Activated CD4-positive, alpha-beta memory T cell treated with anti-CD3 and anti-CD28 coated beads, Interleukin-2, amount 10 ng/mL, durations not matched to agents 7 days and 5 days (primary cell): Measurements from ENCODE around the gene CCDC186. TPM values are rescaled to one million over a fixed set of nuclear protein-coding genes. Genes with fewer than 3 reads are reported as not detected.
"Not testable (repeated sequence)": the region's sequence is repeated elsewhere in the genome, so short reads cannot be mapped to it uniquely, and the experiment has no call there.

Source experiments
- CTCF ChIA-PET: fragments of 350-600 bp; sonication (Branson Sonifier 250); formaldehyde crosslinking; loops from one replicate; lab custom pipeline; 2021; ENCODE audit warnings: antibody characterized with exemption, inconsistent platforms; lab: Charles Lee
- POLR2A ChIA-PET: fragments of 350-600 bp; sonication (Branson Sonifier 250); formaldehyde crosslinking; loops from one replicate; lab custom pipeline; 2021; ENCODE audit warnings: antibody characterized with exemption; lab: Charles Lee
- DNase-seq: peaks from one replicate; pipeline ENCODE4 v3.0.0-alpha.2; 2020
- H3K27ac Mint-ChIP-seq: one replicate; pipeline ENCODE4 v1.8.0; 2021; ENCODE audit warnings: mild to moderate bottlenecking, mixed read lengths
- H3K27me3 Mint-ChIP-seq: one replicate; pipeline ENCODE4 v1.8.0; 2021; ENCODE audit warnings: mixed read lengths
- H3K36me3 Mint-ChIP-seq: one replicate; pipeline ENCODE4 v1.8.0; 2021; ENCODE audit warnings: low read depth, mixed read lengths
- H3K4me1 Mint-ChIP-seq: one replicate; pipeline ENCODE4 v1.8.0; 2021; ENCODE audit warnings: mixed read lengths
- H3K4me3 Mint-ChIP-seq: one replicate; pipeline ENCODE4 v1.8.0; 2021; ENCODE audit warnings: mild to moderate bottlenecking, mixed read lengths
- H3K9me3 Mint-ChIP-seq: one replicate; pipeline ENCODE4 v1.8.0; 2021; ENCODE audit warnings: mixed read lengths
- total RNA-seq, 2 experiments: library from RNA; stranded (reverse); gene quantifications; one replicate each; pipeline ENCODE4 v1.2.3, GENCODE V29; 2021

The CCDC186 gene
- total RNA-seq, 2 experiments from 2014 or later = 20.0 to 22.2 TPM

DNA sequence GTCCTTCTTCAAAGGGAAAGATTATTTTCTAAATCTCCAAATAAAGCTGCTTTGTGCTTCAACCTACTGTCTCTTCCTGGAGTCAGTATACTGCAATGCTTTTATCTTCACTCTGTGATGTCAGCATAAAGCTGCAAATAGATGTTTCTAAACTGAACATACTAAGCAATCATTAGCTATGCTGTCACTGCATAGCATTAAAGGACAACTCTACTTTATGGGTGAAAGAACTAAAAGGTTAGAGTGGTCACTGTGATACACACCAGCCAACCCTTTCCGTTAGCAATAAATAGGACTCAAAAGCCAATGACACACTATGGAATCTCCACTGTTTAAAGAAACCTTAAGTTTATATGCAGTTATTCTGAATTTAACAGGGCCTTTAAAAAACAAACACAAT is 1.8 kb downstream of the CCDC186 start:
- ChIA-PET POLR2A (interaction anchor here (1.4 kb wide), 1 partner anchor 211 kb away, joined by 3 read pairs; no protein-coding TSS in a partner anchor), CTCF (no interaction called here)
- H3K4me1 Mint-ChIP-seq = peaks cover 43% of the 10 kb centered on the region
- H3K27ac Mint-ChIP-seq = peak overlapping the region; percentile 4
- H3K27me3 Mint-ChIP-seq = peaks cover 8% of the 10 kb centered on the region
- peaks cover 8% of the 10 kb centered on the region for H3K9me3 Mint-ChIP-seq
- peaks cover 44% of the 10 kb centered on the region for H3K36me3 Mint-ChIP-seq
- peak overlapping the region; percentile 97 for H3K4me3 Mint-ChIP-seq
- no peak for DNase-seq

DNA sequence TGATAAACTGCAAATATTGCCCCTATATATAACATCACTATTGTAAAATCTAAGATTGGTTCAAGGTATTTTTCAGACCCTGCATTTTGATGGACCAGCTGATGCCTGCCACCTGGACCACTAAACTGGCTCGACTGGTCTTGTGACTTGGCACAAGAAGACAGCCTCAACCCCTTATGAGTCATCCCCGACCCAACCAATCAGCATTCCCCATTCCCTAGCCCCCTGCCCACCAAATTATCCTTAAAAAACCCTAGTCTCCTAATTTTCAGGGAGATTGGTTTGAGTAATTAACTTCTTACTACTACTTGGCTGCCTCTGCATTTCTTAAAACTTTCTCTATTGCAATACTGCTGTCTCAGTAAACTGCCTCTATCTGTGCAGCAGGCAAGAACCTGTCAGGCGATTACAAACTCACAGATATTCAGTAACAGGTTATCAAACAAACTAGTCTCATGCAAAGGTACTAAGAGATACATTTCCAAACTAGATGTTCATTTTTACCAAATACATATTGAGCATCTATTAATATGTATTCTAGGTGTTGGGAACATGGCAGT is 5.5 kb downstream of the CCDC186 start:
- Mint-ChIP-seq H3K4me3 (no peak overlapping the region), H3K4me1 (peaks cover 32% of the 10 kb centered on the region), H3K36me3 (peaks cover 54% of the 10 kb centered on the region), H3K27me3 (no peaks in the 10 kb centered on the region), H3K9me3 (peaks cover 8% of the 10 kb centered on the region), H3K27ac (no peak overlapping the region)
- ChIA-PET POLR2A (no interaction called here), CTCF (no interaction called here)
- no peak for DNase-seq

DNA sequence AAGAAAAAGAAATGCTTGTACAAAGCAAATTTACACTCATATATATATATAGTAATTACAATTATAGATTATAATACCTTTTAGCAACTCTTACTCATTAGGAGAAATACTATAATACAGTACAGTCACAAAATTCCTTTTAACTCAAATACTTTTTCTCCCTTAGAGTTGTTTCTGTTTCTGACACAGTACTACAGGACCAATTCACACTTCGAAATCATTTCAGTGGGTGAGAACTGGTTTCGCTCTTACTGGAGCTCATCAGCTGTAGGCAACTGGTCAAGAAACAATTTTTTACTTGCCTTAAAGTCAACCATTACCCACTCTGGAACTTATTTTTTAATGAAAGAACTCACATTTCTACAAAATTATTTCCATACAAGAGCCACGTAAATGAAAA is 6.0 kb downstream of the CCDC186 start:
- DNase-seq = no peak
- H3K4me1 Mint-ChIP-seq = peaks cover 34% of the 10 kb centered on the region
- ChIA-PET POLR2A (no interaction called here), CTCF (no interaction called here)
- no peak overlapping the region for H3K27ac Mint-ChIP-seq
- peaks cover 8% of the 10 kb centered on the region for H3K9me3 Mint-ChIP-seq
- H3K4me3 Mint-ChIP-seq = no peak overlapping the region
- H3K36me3 Mint-ChIP-seq = peaks cover 60% of the 10 kb centered on the region
- no peaks in the 10 kb centered on the region for H3K27me3 Mint-ChIP-seq

DNA sequence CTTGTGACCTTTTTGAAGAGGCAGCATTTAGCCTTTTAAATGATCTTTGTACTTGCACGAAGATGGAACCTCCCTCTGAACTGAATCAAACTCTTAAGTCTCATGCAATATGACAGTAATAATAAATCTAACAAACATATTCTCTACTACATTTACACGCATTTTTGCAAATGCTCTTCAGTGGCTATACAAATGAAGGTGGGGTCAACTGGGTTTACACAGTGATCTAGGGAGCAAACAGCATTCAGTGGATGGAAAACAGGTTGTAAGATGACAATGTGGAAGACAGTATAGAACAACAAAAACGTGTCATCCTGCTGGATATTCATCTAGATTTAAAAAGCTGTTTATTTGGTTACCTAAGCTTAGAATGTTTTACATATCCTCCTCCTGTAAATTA is 7.5 kb downstream of the CCDC186 start:
- no peak for DNase-seq
- ChIA-PET POLR2A (no interaction called here), CTCF (interaction anchor here (0.8 kb wide), 1 partner anchor 138 kb away, joined by 3 read pairs; no protein-coding TSS in a partner anchor)
- peaks cover 23% of the 10 kb centered on the region for H3K4me1 Mint-ChIP-seq
- no peak overlapping the region for H3K4me3 Mint-ChIP-seq
- H3K27me3 Mint-ChIP-seq = no peaks in the 10 kb centered on the region
- H3K27ac Mint-ChIP-seq = no peak overlapping the region
- peaks cover 8% of the 10 kb centered on the region for H3K9me3 Mint-ChIP-seq
- H3K36me3 Mint-ChIP-seq = peaks cover 60% of the 10 kb centered on the region

DNA sequence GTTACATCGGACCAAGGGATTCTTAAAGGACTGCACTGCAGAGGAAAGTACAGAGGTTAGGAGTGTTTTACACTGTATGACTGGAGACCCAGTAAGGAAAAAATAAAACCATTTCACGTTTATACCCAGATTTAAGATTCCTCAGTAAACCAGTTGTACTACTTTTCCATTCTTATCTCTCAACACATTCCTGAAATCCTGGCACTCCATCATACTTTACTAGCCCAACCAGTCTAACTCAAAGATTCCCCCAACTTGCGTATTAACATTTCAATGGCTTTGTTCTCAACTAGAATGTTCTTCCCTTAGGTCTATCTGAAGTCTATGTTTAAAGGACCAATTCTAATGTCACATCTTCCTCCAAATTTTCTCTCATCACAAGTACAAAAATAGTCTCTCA is 8.0 kb downstream of the CCDC186 start:
- H3K27me3 Mint-ChIP-seq = no peaks in the 10 kb centered on the region
- H3K4me3 Mint-ChIP-seq = no peak overlapping the region
- peaks cover 8% of the 10 kb centered on the region for H3K9me3 Mint-ChIP-seq
- POLR2A ChIA-PET = interaction anchor here (0.6 to 0.8 kb wide), 2 partner anchors 9 to 480 kb away, joined by 3 to 4 read pairs; no protein-coding TSS in a partner anchor
- no peak for DNase-seq
- H3K27ac Mint-ChIP-seq = no peak overlapping the region
- CTCF ChIA-PET = interaction anchor here (0.8 kb wide), 2 partner anchors 138 to 223 kb away, joined by 3 read pairs; no protein-coding TSS in a partner anchor
- H3K4me1 Mint-ChIP-seq = peaks cover 22% of the 10 kb centered on the region
- H3K36me3 Mint-ChIP-seq = peaks cover 61% of the 10 kb centered on the region

DNA sequence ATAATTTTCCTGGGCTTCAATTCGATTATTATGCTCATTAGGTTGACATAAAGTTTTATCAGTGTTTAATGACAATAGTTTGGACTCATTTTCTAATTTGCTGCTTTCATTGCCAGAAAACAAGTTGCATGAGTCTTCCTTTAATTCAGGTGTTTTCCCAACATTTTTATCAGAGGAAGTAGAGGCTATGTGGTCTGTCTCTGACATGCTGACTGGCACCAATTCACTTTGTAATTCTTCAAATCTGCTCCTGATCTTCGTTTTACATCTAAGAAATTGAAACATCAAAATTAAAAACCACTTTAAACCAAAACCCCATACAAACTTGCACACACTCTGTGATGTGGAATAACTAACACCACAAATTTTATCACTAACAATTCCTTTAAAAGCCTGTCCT is 10.9 kb downstream of the CCDC186 start:
- Mint-ChIP-seq H3K27me3 (no peaks in the 10 kb centered on the region), H3K4me1 (peaks cover 15% of the 10 kb centered on the region), H3K9me3 (no peaks in the 10 kb centered on the region), H3K36me3 (peaks cover 40% of the 10 kb centered on the region), H3K4me3 (no peak overlapping the region), H3K27ac (no peak overlapping the region)
- DNase-seq = no peak
- POLR2A ChIA-PET = no interaction called here
- CTCF ChIA-PET = interaction anchor here (0.6 kb wide), 1 partner anchor 76 kb away, joined by 3 read pairs; the partner anchor contains the start of gene VWA2

DNA sequence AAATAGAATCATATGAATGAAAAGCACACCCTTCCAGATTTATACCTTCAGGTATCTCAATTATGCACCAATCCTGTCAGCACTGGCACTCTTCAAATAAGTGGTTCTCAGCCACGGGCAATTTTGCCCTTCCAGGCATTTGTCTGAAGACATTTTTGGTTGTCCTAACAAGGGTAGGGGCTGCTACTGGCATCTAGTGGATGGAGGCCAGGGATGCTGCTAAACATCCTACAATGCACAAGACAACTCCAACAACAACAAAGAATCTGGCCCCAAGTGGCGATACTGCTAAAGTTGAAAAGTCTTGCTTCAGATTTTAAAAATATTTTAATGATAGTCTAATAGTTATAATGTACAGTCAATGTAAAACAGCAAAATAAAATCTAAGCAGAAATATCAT is 16.1 kb downstream of the CCDC186 start:
- ChIA-PET POLR2A (interaction anchor here (1.2 kb wide), 1 partner anchor 17 kb away, joined by 4 read pairs; the partner anchor contains the start of gene CCDC186), CTCF (interaction anchor here (0.6 to 0.7 kb wide), 2 partner anchors 436 to 691 kb away, joined by 3 read pairs; no protein-coding TSS in a partner anchor)
- Mint-ChIP-seq H3K4me1 (peaks cover 3% of the 10 kb centered on the region), H3K4me3 (no peak overlapping the region), H3K27ac (no peak overlapping the region), H3K27me3 (no peaks in the 10 kb centered on the region), H3K9me3 (no peaks in the 10 kb centered on the region), H3K36me3 (peaks cover 29% of the 10 kb centered on the region)
- no peak for DNase-seq

DNA sequence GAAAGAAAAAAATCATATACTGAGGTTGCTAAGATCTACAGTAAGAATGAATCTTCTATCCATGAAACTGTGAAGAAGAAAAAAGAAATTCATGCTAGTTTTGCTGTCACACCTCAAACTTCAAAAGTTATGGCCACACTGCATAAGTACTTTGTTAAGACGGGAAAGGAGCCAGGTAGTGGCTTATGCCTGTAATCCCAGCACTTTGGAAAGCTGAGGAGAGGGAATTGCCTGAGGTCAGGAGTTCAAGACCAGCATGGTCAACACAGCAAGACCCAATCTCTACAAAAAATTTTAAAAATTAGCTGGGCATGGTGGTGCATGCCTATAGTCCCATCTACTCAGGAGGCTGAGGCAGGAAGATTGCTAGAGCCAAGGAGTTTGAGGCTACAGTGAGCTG is 22.1 kb downstream of the CCDC186 start:
- CTCF ChIA-PET = no interaction called here
- H3K9me3 Mint-ChIP-seq = no peaks in the 10 kb centered on the region
- DNase-seq = no peak
- H3K4me1 Mint-ChIP-seq = no peaks in the 10 kb centered on the region
- POLR2A ChIA-PET = no interaction called here
- H3K36me3 Mint-ChIP-seq = peaks cover 44% of the 10 kb centered on the region
- H3K4me3 Mint-ChIP-seq = no peak overlapping the region
- H3K27me3 Mint-ChIP-seq = no peaks in the 10 kb centered on the region
- H3K27ac Mint-ChIP-seq = no peak overlapping the region

DNA sequence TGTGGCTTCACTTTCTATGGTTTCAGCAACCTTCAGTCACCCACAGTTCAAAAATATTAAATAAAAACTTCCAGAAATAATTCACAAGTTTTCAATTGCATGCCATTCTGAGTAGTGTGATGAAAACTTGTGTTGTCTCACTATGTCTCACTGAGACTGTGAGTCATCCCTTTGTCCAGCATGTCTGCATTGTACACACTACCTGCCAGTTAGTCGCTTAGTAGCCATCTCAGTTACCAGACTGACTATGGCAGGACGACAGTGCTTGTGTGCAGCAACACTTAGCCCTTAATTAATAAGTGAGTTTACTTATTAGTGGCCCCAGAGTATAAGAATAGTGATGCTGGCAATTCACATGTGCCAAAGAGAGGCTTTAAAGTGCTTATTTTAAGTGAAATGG is 22.5 kb downstream of the CCDC186 start:
- H3K4me3 Mint-ChIP-seq = no peak overlapping the region
- DNase-seq = no peak
- H3K36me3 Mint-ChIP-seq = peaks cover 41% of the 10 kb centered on the region
- H3K4me1 Mint-ChIP-seq = no peaks in the 10 kb centered on the region
- H3K27ac Mint-ChIP-seq = no peak overlapping the region
- no peaks in the 10 kb centered on the region for H3K9me3 Mint-ChIP-seq
- ChIA-PET POLR2A (no interaction called here), CTCF (no interaction called here)
- no peaks in the 10 kb centered on the region for H3K27me3 Mint-ChIP-seq

DNA sequence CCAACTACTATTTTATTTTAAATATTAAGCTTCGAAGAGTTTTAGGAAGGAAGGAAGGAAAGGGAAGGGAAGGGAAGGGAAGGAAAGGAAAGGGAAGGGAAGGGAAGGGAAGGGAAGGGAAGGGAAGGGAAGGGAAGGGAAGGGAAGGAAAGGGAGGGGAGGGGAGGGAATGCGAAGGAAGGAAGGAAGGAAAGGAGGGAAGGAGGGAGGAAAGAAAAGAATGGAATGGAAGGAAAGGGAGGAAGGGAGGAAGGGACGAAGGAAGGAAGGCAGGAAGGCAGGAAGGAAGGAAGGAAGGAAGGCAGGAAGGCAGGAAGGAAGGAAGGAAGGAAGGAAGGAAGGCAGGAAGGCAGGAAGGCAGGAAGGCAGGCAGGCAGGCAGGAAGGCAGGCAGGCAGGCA is 24.5 kb downstream of the CCDC186 start:
- H3K27me3 Mint-ChIP-seq, DNase-seq, H3K4me3 Mint-ChIP-seq, H3K27ac Mint-ChIP-seq, POLR2A ChIA-PET, H3K4me1 Mint-ChIP-seq, H3K9me3 Mint-ChIP-seq, CTCF ChIA-PET: not testable (repeated sequence)
- H3K36me3 Mint-ChIP-seq = peaks cover 43% of the 10 kb centered on the region

DNA sequence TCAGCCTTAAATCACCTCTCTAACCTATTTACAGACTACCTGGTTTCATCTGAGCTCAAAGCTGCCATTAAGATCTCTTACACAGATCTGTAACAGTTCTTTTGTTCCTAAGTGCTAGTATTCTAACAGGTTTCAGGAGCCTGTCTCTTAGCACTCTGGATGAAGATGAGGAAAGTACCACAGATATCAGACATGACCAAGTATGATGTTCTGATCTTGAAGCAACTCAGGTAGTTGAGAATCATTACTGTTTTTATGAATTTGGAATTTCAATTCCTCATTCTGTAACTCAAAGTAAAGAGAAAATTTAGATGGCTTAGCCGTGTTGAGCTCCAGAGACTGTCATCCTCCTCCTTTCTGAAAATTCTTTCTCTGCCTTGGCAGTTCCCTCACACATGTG is 30.8 kb downstream of the CCDC186 start:
- CTCF ChIA-PET = no interaction called here
- POLR2A ChIA-PET = no interaction called here

DNA sequence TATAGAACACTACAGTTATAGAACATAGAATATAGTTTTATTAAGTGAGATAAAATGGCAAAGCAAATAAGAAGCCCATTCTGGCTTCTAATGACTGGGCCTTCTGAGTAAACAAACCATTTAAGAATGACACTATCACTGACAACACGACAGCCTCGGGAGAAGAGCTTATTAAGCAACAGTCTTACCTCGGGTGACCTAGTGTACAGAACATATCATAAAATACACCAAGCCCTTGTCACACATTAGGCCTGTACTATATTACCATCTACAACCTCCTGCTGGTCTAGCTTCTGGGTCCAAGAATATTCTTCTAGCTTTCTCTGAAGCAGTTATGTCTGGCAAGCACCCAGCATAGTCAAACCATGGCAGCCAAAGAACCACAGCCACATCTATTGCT is 32.0 kb downstream of the CCDC186 start:
- H3K27ac Mint-ChIP-seq = no peak overlapping the region
- H3K4me3 Mint-ChIP-seq = no peak overlapping the region
- no peaks in the 10 kb centered on the region for H3K9me3 Mint-ChIP-seq
- H3K36me3 Mint-ChIP-seq = peaks cover 21% of the 10 kb centered on the region
- DNase-seq = no peak
- CTCF ChIA-PET = no interaction called here
- POLR2A ChIA-PET = no interaction called here
- H3K27me3 Mint-ChIP-seq = no peaks in the 10 kb centered on the region
- no peaks in the 10 kb centered on the region for H3K4me1 Mint-ChIP-seq

More for the DNA sequence above, 30.8 kb downstream of the CCDC186 start:
- H3K9me3 Mint-ChIP-seq = no peaks in the 10 kb centered on the region
- DNase-seq = no peak
- no peak overlapping the region for H3K4me3 Mint-ChIP-seq
- no peaks in the 10 kb centered on the region for H3K4me1 Mint-ChIP-seq
- no peaks in the 10 kb centered on the region for H3K27me3 Mint-ChIP-seq
- no peak overlapping the region for H3K27ac Mint-ChIP-seq
- H3K36me3 Mint-ChIP-seq = peaks cover 28% of the 10 kb centered on the region

DNA sequence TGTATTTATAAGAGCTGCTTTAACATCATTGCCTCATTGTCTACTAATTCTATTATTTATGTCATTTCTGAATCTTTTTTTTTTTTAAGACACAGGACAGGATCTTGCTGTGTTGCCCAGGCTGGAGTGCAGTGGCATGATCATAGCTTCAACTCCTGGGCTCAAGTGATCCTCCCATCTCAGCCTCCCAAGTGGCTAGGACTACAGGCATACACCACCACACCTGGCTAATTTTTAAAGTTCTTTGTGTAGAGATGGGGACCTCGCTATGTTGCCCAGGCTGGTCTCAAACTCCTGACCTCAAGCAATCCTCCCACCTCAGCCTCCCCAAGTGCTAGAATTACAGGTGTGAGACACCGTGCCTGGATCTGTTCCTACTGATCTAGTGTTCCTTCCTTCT is 33.2 kb downstream of the CCDC186 start:
- CTCF ChIA-PET, H3K9me3 Mint-ChIP-seq, DNase-seq, H3K27me3 Mint-ChIP-seq, H3K4me3 Mint-ChIP-seq, H3K27ac Mint-ChIP-seq, H3K4me1 Mint-ChIP-seq: not testable (repeated sequence)
- POLR2A ChIA-PET = interaction anchor here (0.6 kb wide), 1 partner anchor 37 kb away, joined by 3 read pairs; no protein-coding TSS in a partner anchor
- peaks cover 22% of the 10 kb centered on the region for H3K36me3 Mint-ChIP-seq

DNA sequence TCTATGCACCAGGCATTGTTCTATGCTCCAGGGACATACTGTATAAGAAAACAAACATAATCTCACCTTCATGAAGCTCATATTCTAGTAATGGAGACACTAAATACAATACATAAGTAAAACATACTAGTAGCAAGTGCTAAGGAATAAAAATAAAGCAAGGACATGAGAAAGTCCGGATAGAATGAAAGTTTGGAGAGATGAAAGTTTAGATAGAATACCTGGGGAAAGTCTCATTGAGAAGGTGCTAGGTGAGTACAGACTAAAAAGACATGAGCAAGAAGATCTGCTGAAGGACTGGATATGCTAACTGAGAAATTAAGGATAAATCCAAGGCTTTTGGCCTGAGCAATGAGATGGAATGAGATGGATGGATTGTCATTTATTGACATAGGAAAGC is 34.0 kb downstream of the CCDC186 start:
- Mint-ChIP-seq H3K9me3 (no peaks in the 10 kb centered on the region), H3K4me1 (no peaks in the 10 kb centered on the region), H3K27ac (no peak overlapping the region), H3K27me3 (no peaks in the 10 kb centered on the region), H3K4me3 (no peak overlapping the region), H3K36me3 (peaks cover 25% of the 10 kb centered on the region)
- no peak for DNase-seq
- ChIA-PET CTCF (no interaction called here), POLR2A (interaction anchor here (0.6 kb wide), 1 partner anchor 38 kb away, joined by 3 read pairs; no protein-coding TSS in a partner anchor)
